Prostate gland (tissue), 2 donors: ENCODE data around the gene ISG15.

ENCODE experiments used
- POLR2A ChIP-seq: fragments of 450-650 bp; IDR thresholded peaks from one replicate; pipeline ENCODE4 v1.6.1; 2016; ENCODE audit warnings: antibody characterized with exemption, mild to moderate bottlenecking
- TF ChIP-seq, protein P1 (sequence below), 4 experiments: fragments of 200-600 bp in 2 of 4; fragments of 450-650 bp in 2 of 4; sonication (generic) in 2 of 4; IDR thresholded peaks; 1 replicate in 3 of 4; 2 replicates in 1 of 4; pipeline ENCODE4 v1.5.1; 2016 to 2019; ENCODE audit warnings: antibody characterized with exemption in 4 of 4, mild to moderate bottlenecking in 2 of 4, moderate library complexity in 2 of 4

- TF ChIP-seq POLR2A: no peak
- TF ChIP-seq, protein P1, sequence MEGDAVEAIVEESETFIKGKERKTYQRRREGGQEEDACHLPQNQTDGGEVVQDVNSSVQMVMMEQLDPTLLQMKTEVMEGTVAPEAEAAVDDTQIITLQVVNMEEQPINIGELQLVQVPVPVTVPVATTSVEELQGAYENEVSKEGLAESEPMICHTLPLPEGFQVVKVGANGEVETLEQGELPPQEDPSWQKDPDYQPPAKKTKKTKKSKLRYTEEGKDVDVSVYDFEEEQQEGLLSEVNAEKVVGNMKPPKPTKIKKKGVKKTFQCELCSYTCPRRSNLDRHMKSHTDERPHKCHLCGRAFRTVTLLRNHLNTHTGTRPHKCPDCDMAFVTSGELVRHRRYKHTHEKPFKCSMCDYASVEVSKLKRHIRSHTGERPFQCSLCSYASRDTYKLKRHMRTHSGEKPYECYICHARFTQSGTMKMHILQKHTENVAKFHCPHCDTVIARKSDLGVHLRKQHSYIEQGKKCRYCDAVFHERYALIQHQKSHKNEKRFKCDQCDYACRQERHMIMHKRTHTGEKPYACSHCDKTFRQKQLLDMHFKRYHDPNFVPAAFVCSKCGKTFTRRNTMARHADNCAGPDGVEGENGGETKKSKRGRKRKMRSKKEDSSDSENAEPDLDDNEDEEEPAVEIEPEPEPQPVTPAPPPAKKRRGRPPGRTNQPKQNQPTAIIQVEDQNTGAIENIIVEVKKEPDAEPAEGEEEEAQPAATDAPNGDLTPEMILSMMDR (IDR thresholded peaks at IDR 0.05): no peak
These were observed 7.2 kb downstream of the ISG15 start for GRCh38 chr1:1020415-1021009.
